GM18519 (cell line): Measurements from ENCODE around the gene CFH.
"Not testable (repeated sequence)": the region's sequence is repeated elsewhere in the genome, so short reads cannot be mapped to it uniquely, and the experiment has no call there.

Source experiments
- ATAC-seq: cut with Tn5 transposase; IDR thresholded peaks from one replicate; pipeline ENCODE4 v1.9.1; 2021; ENCODE audit warnings: mild to moderate bottlenecking, moderate library complexity; ENCODE audit not compliant: unreplicated experiment, low FRiP score

The CFH gene

DNA sequence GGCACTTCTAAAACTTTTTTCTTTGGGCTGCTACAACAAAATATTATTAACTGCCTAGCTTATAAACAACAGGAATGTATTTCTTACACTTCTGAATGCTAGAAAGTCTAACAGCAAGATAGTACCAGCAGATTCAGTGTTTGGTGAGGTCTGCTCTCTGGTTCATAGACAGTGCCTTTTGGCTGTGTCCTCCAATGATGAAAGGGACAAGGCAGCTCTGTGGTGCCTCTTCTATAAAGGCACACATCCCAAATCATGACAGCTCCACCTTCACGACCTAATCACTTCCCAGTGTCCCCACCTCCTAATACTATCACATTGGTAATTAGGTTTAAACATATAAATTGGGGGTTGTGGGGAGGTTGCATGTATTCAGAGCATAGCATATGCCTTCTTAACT, 9.5 kb downstream of the CFH start:
- ATAC-seq: no peak

DNA sequence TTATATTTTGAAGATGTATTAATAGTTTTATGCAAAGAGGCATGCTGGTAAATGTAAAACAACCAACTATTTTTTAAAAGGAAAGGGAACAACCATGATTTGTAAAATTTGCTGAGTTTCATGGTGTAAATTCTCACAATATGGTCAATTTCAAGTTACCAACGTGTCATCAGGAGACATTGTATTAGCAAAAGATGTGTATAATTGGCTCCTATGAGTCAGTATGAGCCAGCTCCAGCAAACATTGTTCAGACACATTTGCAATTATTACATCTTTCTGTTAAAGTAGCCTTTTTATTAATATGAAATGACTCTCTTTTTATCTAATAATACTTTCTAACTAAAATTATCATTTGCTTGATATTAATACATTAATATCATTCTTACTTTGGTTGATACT, 15.3 kb downstream of the CFH start:
- no peak for ATAC-seq

DNA sequence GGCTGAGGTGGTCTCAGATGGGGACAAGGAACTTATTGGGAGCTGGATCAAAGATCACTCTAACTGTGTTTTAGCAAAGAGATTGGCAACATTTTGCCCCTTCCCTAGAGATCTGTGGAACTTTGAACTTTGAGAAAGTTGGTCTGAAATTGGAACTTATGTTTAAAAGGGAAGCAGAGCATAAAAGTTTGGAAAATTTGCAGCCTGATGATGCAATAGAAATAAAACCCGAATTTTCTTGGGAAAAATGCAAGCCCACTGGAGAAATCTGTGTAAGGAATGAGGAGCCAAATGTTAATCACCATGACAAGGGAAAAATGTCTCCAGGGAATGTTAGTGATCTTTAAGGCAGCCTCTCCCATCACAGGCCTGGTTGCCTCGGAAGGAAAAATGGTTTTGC, 17.2 kb downstream of the CFH start:
- ATAC-seq: no peak

DNA sequence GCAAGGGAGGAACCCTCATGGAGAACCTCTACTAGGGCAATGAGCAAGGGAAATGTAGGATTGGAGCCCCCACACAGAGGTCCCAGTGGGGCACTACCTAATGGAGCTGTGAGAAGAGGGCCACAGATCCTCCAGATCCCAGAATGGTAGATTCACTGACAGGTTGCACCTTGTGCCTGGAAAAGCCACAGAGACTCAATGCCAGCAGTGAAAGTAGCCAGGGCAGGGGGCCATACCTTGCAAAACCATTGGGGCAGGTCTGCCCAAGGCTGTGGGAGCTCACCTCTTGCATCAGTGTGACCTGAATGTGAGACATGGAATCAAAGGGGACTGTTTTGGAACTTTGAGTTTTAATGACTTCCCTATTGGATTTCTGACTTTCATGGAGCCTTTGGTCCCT, 17.9 kb downstream of the CFH start:
- no peak for ATAC-seq

DNA sequence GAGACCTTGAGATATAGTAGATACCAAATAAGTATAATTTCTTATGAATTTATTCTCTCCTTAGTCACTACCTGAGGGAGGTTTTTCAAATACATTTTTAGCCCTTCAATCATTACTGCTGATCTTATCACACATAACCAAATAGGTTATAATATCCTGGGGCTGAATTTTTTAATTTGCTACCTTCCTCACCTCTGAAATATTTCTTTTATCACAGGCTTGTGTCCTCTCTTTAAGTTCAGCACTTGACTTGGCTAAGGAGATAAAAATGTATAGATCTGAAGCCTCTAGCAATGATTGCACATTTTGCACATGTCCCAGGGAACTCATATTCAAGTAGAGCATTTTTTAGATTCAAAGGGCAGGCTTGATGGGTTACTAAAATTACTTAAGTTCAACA, 23.1 kb downstream of the CFH start:
- no peak for ATAC-seq

DNA sequence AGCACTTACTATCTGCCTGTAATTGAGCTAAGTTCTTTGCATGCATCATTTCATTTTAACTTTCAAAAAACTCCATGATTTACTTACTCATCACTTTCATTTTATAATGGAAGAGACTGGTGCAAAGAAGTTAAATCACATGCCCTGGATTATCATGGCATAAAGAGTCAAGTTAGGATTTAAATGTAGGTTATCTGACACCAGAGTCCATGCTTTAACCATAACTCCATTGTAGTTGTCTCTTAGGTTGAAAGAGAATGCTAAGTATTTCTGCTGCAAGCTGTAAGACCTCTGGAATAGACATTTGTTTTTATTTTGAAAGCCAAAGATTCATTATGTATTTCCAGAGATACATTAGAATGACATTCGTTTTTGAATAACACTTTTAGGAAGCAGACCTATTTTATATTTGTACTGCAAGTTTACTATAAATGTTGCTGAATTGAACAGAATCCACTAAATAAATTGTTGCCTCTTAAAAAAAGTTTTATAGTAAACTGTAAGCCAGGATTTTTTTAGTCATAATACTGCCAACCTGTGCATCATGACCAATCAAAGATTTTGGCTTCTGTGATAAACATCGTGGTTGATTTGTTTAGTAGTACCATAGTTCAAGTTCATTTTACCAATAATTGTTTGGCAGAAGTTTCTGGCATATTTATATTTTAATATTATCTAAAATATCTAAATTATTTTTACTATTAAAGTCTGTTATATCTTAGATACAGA, 26.1 kb downstream of the CFH start:
- ATAC-seq: no peak

DNA sequence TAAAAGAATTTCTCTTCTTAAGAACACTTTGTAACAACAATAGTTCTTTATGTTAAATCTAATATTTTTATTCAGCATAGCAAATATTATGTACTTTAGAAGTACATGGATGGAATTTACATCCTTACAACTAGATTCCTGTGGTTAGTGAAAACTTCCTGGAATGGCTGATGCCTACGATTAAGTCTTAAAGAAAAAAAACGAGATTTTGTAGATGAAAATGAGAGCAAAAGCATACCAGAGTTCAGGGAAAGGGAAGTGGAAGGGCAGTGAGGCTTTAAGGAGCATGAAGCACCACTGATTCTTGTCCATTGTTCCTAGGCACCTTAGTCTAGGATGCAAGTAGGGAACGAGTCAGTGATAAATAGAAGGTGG, 26.7 kb downstream of the CFH start:
- ATAC-seq: no peak

DNA sequence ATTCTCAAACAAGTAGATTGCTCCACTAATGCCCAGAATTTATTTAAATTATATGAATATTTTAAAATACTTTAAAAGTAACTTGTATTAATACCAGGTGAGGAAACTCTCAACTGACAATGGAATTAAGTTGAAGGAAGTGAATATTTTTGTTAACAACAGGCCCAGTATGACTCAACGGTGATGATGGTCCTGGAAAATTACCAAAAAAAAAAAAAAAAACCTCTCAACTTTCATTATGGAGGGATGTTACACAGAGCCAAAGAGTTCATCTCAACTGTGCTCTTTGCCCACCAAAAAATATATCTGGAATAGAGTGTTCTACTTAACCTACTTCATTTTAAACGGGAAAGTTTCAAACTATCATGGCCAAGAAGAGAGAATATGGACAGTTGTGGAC, 28.3 kb downstream of the CFH start:
- ATAC-seq: no peak

DNA sequence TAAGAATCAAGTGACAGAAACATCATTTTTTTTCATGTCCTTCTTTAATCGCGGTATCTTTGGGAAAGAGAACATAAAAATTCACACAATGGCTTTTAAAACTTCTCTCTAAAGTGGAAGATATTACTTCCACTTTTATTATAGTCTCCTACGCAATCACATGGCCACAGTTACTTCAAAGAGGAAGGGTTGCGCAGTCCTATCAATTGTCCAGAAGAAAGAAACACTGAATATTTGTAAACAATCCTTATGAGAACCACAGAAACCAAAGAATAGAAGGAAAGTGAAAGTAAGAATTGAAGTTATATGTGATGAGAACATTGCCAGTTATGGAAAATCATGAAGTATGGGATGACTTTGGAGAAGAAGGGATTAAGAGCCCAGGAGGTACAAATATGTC, 32.6 kb downstream of the CFH start:
- ATAC-seq: no peak

DNA sequence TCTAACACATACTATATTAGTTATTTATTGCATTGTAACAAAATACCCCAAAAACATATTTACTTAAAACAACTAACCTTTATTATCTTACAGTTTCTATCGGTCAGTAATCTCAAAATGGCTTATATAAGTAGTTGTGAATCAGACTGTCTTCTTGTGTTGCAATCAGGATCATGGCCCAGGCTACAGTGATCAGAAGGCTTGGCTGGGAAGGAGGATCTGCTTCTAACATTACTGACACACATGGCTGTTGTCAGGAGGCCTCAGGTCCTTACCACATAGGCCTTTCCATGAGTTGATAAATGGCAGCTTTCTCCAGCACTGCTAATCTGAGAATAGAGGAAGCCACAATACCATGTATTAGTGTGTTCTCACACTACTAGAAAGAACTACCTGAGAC, 33.7 kb downstream of the CFH start:
- no peak for ATAC-seq

DNA sequence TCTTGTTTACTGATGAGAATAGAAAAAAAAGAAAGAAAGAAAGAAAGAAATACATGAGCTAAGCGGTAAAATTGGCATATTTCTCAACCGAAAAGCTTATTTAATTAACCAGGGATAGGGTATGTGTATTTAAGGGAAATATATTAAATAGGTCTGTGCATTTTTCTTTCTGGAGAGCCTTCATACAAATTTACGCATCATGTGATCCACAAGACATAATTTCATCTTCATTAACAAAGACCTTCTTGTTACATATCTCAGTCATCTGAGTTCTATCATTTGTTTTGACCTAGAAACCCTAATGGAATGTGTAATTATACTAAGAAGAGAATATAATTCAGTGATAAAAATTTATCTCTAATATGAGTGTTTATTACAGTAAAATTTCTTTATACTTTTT, 37.2 kb downstream of the CFH start:
- ATAC-seq: no peak

DNA sequence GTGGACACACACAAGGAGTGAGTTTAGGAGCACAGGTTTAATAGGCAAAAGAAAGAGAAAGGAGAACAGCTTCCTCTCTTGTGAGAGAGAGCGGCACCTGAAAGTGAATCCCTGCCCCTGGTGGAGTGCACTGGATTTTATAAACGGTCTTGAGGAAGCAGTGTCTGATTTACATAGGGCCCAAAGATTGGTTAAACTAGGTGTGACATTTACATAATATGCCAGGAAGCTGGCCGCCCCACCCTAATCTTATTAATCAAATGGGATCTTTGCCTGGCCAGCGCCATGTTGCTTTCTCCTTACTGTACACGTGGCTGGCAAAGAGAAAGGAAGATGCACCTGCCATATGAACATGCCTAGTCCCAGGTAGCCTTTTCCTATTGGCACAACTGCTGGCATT, 38.7 kb downstream of the CFH start:
- no peak for ATAC-seq

DNA sequence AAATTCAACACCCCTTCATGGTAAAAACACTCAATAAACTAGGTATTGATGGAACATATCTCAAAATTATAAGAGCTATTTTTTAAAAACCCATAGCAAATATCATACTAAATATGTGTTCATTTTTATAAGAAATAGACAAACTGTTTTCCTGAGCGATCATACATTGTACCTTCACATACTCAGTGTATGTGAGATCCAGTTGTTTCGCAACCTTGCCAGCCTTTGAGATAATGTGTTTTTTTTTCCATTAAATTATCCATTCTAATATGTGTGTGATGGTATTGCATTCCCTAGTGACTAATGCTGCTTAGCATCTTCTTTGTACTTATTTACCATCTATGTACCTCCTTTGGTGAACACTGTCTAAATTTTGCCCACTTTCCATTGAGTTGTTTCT, 47.1 kb downstream of the CFH start:
- ATAC-seq: no peak

DNA sequence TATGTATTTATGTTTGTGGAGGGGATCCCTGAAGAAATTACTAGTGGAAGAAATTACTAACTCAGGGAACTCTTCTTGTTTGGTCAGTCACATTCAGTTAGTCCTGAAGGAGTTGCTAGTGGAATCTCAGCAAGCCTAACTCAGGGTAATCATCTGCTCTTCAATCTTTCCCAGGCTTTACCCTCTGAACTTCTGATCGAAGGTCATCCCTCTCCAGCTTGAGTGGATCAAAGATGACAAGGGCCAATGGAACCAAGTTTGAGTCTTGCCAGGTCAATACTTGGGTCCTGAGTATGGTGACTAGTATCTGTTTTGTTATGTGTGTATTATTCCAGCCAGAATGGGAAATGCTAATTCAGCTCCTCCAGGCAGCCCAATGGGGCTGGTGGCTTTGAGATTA, 49.3 kb downstream of the CFH start:
- no peak for ATAC-seq

DNA sequence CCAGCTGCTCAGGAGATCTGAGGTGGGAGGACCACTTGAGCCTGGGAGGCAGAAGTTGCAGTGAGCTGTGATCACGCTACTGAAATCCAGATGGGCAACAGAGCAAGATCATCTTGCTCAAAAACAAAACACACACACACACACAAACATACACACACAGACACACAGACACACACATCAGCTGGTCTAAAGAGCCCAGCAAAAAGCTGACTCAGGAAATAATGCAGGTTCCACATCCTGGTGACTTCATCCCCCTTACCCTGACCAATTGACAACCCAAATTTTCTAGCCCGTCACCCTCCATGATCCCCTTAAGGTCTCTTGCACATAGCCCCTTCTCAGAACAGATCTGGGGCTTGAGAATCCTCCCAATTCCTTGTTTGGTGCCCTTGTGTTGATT, 58.0 kb downstream of the CFH start:
- not testable (repeated sequence) for ATAC-seq

DNA sequence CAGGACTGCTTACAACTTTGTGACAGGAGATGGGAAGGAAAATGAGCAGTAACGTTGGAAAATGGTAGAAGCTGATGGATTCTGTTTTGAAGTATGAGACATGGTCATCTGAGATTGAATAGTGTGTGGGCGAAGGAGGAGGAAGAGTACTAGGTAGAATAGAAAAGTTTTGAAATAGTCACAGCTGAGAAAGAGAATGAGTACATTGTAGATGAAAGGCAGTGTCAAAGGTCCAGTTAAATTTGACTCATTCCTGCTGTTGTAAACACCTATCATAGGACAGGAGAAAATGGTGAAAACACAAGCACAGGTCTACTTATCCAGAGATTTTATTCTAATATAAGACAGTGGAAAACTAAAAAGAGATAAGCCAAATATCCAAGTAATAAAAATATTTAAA, 66.0 kb downstream of the CFH start:
- ATAC-seq: no peak

DNA sequence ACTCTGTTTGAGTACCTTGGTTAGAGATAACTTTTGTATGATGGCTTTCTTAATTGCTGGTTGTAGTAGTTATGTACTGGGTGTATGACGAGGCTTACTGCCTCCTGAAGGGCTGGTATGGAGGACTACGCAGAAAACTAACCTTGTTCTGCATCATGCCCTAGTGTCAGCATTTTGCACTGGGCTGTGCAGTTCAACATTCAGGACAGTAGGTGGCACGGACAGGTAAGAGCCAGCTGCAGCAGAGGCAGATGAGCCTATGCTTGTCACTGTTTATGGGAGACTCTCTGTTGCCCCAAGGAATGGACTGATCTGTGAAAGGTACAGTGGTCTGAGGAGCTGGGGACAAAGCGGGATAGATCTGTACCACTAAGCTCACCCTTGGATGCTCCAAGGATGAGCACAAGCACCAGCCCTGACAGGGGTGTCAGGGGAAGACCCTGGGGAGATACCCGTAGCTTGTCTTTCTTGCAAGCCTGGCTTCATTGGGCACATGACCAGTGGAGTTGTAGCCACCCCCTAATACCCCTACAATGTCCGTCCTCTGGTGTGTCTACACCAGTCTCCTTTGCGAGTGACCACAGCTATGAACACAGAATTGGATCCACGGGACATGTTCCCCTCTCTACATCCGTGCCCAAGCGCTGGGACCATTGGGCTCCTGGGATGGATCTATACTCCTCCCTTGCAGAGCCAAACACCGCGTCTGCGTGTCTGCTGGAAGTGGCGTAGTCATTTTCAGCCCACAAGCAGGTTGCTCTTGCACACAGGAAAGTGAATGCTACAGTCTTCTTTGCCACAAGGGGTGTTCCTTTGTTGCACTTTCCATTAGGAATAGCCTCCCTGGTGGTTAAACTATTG, 71.7 kb downstream of the CFH start:
- ATAC-seq: peak; percentile 99

DNA sequence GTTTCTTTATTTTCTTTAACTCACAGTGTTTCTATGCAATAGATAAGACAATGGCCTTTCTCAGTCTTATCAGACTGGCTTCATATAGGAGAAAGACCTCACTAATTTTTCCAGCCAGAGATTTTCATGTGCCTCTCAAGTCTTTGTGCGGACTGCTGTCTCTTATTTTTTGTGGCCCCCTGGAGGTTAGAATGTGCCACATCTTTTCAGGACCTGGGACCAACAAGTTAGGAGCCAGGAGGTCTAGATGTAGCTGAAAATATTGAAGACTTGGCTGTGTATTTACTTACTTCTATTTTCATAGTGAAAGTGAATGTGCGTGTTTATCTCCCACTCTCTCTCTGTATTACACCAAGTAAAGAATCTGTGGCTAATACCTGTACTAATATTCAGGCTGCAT, 80.7 kb downstream of the CFH start:
- ATAC-seq: no peak

DNA sequence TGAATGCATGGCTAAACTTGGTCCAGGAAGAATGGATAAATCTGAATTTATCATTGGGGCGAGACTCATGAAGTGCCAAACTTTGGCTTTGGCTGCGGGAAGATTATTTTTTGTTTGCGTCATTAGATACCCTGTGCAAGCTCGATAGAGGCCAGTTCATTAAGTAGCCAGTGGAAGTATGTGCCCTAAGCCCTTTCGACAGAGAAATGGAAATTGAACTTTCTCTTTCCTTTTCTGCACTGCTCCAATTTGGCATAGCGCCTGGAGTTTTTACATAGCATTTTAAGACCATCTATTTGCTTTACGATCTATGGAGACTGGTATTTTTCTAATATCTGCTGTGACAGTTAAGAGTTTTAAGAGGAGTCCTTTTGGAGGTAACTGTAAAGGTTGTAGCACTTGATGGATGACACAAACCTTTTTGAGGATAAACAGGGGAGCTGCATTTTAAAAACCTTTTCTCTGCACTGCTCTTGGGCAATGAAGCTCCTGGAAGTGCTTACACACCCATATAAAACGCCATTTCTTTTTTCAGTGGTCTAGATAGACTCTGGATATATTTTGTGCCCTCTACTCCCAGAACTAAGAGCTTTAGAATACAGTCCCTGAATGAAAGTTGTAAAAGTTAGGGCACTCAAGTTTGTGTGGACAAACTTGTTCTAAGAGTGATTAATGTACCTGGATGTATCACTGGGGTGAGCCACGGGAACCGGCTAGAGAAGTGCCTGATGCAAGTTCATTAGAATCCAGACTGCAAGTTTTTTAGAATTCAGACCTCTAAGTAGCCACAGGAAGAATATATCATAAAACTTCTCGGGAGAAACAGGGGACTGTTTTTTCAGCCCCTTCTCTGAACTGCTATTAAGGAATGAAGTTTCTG, 81.5 kb downstream of the CFH start:
- ATAC-seq: no peak

DNA sequence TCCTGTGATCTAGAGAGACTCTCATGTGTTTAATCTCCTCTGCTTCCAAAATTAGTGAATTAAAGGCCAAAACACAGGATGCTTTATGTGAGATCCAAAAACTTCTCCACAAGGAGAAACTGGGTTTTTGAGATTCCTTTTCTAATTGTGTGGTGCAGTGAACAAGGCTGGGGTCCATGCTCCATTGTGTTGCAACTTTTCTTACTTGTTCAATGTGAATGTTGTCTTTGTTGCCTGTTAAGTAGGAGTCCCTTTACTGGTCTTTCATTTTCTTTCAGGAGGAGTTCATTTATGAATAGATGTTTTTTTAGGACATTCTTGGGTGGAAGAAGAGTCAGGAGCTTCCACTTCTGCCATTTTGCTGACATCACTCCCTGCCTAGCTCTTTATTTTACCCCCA, 82.2 kb downstream of the CFH start:
- no peak for ATAC-seq

DNA sequence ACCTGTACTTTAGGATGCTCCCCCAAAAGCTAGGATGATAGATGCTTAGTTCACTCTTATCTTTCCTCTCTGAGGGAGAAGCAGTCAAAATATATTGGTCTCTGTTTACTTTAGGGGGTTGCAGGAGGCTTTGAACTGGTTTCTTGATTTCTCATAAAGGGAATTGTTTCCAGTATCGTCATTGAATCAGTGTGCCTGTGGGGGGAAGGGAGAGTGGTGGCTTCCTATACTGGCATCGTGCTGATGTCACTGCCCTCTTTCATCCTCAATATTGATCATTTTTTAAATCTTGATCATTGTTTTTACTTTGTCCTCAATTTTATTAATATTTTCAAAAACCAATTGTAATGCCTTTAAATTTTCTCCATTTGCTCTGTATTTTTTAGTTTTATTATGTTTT, 82.6 kb downstream of the CFH start:
- no peak for ATAC-seq
